ENCODE data around the gene CPA5. TPM values are rescaled to one million over a fixed set of nuclear protein-coding genes. Genes with fewer than 3 reads are reported as not detected.
A peak's percentile ranks its signal among the peaks of the same experiment; 100 is the strongest.

Gene CPA5
- total RNA-seq, 2 experiments from 2014 or later, result not detected

DNA sequence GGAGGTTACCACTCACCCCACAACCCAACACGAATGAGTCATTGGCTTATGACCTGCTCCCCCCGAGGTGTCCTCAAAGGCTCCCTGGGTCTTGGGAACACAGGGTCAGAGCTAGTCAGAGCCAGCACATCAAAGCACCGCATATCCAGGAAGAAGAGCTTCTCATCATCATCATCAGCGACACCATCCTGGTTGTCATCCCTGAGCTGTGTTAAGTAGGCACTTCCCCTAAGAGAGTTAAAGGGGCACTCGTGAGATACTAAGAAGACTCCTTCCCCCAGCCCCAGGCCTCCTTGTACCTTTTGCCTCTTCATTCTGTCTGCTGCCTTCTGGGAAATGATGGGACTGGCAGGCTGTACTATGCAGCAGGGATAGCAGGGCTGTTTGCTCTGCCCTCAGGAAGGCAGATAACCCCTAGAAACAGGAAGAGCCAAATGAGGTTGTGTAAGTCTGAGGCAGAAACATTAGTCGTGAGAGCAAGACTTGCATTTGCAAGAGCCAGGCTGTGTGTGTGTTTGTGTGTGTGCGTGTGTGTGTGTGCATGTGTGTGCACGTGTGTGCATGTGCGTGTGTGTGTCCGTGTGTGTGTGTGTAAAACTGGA lies 24.6 kb downstream of the CPA5 start:
- Histone ChIP-seq H3K4me1 (ENCODE audit: insufficient read depth, low read length) (peaks cover 24% of the 10 kb centered on the region), H3K27ac (ENCODE audit: low read depth in 1 of 2, low read length in 2 of 2) (peak overlapping the region in 1 of 2 donors; percentile 43), H3K9me3 (ENCODE audit: control insufficient read depth in 1 of 2, insufficient read depth in 1 of 2, low read length in 2 of 2) (no peaks in the 10 kb centered on the region), H3K4me3 (ENCODE audit: low read length) (peak overlapping the region; percentile 10), H3K27me3 (ENCODE audit: control insufficient read depth in 1 of 2, insufficient read depth in 2 of 2, low read length in 2 of 2) (no peaks in the 10 kb centered on the region), H3K36me3 (ENCODE audit: insufficient read depth, low read length) (no peaks in the 10 kb centered on the region)
- DNase-seq (peak in 2 of 14 experiments; percentile 25 to 33), ATAC-seq (ENCODE audit: poor library complexity) (no peak)
- no peak for TF ChIP-seq CTCF (IDR thresholded peaks at IDR 0.05)
- CTCF ChIA-PET, result no interaction called here
- Mint-ChIP-seq H3K9me3 (no peaks in the 10 kb centered on the region), H3K27me3 (no peaks in the 10 kb centered on the region), H3K4me1 (ENCODE audit: low read depth) (peaks cover 33% of the 10 kb centered on the region), H3K36me3 (ENCODE audit: low read depth) (no peaks in the 10 kb centered on the region), H3K4me3 (no peak overlapping the region), H3K27ac (peak overlapping the region; percentile 25)
- intact Hi-C loops (cut with DNase I, micrococcal nuclease), result no loop called here
- POLR2A ChIA-PET, result no interaction called here

- ChIA-PET CTCF (no interaction called here), POLR2A (no interaction called here)
- ATAC-seq (ENCODE audit: poor library complexity) (no peak), DNase-seq (no peak)
- TF ChIP-seq CTCF (IDR thresholded peaks at IDR 0.05), result no peak
- Mint-ChIP-seq H3K27me3 (no peaks in the 10 kb centered on the region), H3K9me3 (no peaks in the 10 kb centered on the region), H3K27ac (peak overlapping the region; percentile 25), H3K36me3 (ENCODE audit: low read depth) (no peaks in the 10 kb centered on the region), H3K4me3 (no peak overlapping the region), H3K4me1 (ENCODE audit: low read depth) (peaks cover 33% of the 10 kb centered on the region)
- intact Hi-C loops (cut with DNase I, micrococcal nuclease), result no loop called here
- no peak overlapping the region for H3K27ac ChIP-seq (ENCODE audit: low read depth in 1 of 2, low read length in 2 of 2)
- peaks cover 0 to 4% of the 10 kb centered on the region in 2 experiments for H3K9me3 ChIP-seq (ENCODE audit: control insufficient read depth in 1 of 2, insufficient read depth in 1 of 2, low read length in 2 of 2)
- no peaks in the 10 kb centered on the region for H3K27me3 ChIP-seq (ENCODE audit: control insufficient read depth in 1 of 2, insufficient read depth in 2 of 2, low read length in 2 of 2)
- no peaks in the 10 kb centered on the region for H3K36me3 ChIP-seq (ENCODE audit: insufficient read depth, low read length)
- peaks cover 24% of the 10 kb centered on the region for H3K4me1 ChIP-seq (ENCODE audit: insufficient read depth, low read length)
- H3K4me3 ChIP-seq (ENCODE audit: low read length), result no peak overlapping the region
These were observed 25.4 kb downstream of the CPA5 start for GRCh38 chr7:130369831-130370550.

DNA sequence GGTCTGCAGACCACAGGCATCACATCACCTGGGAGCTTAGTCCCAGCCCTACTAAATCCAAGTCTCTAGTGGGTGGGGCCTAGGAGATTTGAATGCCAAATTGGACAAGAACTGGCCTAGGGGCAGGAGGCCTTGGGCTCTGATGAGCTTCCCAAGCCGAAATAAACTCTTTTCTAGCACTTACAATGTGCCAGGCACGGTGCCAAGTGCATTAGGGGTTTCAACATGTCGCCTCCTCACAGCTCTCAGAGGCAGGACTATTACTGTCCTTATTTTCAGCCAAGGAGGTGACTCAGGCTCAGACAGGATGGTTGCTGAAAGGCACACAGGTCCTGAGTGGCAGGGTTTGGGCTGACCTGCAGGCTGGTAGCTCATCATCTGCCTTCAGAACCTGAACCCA lies 26.4 kb downstream of the CPA5 start:
- H3K4me3 Mint-ChIP-seq, result no peak overlapping the region
- intact Hi-C loops (cut with DNase I, micrococcal nuclease), result no loop called here
- no peaks in the 10 kb centered on the region for H3K27me3 Mint-ChIP-seq
- H3K9me3 Mint-ChIP-seq, result no peaks in the 10 kb centered on the region
- ChIA-PET CTCF (no interaction called here), POLR2A (interaction anchor here (0.6 kb wide), 1 partner anchor 12 kb away, joined by 3 read pairs; no protein-coding TSS in a partner anchor)
- no peak overlapping the region for H3K4me3 ChIP-seq (ENCODE audit: low read length)
- H3K4me1 ChIP-seq (ENCODE audit: insufficient read depth, low read length), result peaks cover 20% of the 10 kb centered on the region
- H3K27ac ChIP-seq (ENCODE audit: low read depth in 1 of 2, low read length in 2 of 2), result no peak overlapping the region
- H3K36me3 ChIP-seq (ENCODE audit: insufficient read depth, low read length), result no peaks in the 10 kb centered on the region
- peaks cover 33% of the 10 kb centered on the region for H3K4me1 Mint-ChIP-seq (ENCODE audit: low read depth)
- H3K36me3 Mint-ChIP-seq (ENCODE audit: low read depth), result no peaks in the 10 kb centered on the region
- H3K27me3 ChIP-seq (ENCODE audit: control insufficient read depth in 1 of 2, insufficient read depth in 2 of 2, low read length in 2 of 2), result no peaks in the 10 kb centered on the region
- no peak overlapping the region for H3K27ac Mint-ChIP-seq
- peaks cover under 1 to 4% of the 10 kb centered on the region in 2 experiments for H3K9me3 ChIP-seq (ENCODE audit: control insufficient read depth in 1 of 2, insufficient read depth in 1 of 2, low read length in 2 of 2)
- no peak for ATAC-seq (ENCODE audit: poor library complexity)
- TF ChIP-seq CTCF (IDR thresholded peaks at IDR 0.05), result no peak
- DNase-seq, result no peak

Measured in CD4-positive, alpha-beta T cell (primary cell).